GM10847 (cell line): Measurements from ENCODE around the gene VAC14.

ENCODE experiments used
- POLR2A ChIP-seq: IDR thresholded peaks from 2 replicates; pipeline ENCODE4 v1.6.1; 2011; ENCODE audit not compliant: insufficient read length; ENCODE audit errors: extremely low read depth

Gene VAC14

DNA sequence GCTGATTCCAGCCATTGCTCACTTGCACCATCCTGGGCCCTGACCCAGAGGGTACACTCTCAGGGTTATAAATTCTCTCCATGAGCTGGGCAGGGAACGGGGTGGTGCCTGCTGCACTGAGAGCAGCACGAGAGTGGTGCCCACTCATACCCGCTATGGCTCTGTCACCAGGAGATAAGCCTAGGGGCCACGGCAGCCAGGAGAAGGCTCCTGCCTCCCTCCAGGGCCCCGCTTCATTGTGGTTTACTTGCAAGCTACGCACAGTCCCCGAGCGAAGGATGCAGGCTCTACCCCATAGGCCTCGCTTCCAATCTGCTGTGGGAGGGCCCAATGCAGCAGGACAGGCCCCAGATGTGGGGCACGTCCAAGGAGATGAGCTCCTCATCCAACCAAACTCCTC lies 48.5 kb downstream of the VAC14 start:
- no peak for TF ChIP-seq POLR2A

DNA sequence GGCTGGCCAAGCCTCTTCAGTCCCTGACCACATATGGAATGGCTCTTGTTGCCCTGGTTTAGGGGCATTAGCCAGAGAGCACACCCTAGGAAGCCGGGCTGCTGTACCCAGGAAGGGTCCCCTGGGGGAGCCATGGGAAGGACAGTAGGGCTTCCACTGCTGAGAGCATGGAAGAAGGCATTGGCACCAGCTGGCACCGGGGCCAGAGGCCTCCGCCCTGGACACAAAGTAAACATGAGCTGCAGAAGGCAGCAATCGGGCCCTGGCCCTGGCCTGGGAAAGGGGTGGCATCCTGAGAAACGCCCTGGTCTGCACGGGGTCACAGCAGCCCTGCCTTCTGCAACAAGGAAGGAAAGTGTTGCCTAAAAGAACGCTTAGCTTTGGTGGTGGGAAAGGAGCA lies 49.4 kb downstream of the VAC14 start:
- no peak for TF ChIP-seq POLR2A

DNA sequence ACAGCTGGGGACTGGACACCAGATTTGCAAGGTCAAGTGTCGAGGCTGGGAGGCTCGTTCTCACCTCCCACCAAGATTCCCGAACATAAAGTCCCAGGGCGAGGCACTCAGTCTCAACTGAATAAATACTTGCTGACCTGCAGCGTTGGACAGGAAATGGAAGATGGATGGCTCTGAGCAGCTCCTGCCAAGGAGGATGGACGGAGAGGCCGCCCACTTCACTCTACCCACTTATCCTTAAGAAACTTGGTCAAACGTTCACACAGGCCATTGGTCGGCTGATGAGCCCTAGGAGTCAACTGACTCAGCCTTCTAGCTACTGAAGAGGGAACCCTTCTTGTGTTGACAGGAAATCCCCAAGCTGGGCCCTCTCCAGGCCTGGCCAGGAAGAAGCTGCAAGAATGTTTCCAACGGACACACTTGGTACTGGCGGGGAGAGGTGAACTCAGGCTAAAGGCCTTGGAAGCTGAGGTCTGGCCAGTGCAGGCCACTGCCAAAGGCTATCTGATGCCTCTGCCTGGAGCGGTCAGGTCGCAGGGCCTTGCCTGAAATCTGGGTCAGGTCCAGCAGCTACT lies 50.0 kb downstream of the VAC14 start:
- TF ChIP-seq POLR2A: no peak

DNA sequence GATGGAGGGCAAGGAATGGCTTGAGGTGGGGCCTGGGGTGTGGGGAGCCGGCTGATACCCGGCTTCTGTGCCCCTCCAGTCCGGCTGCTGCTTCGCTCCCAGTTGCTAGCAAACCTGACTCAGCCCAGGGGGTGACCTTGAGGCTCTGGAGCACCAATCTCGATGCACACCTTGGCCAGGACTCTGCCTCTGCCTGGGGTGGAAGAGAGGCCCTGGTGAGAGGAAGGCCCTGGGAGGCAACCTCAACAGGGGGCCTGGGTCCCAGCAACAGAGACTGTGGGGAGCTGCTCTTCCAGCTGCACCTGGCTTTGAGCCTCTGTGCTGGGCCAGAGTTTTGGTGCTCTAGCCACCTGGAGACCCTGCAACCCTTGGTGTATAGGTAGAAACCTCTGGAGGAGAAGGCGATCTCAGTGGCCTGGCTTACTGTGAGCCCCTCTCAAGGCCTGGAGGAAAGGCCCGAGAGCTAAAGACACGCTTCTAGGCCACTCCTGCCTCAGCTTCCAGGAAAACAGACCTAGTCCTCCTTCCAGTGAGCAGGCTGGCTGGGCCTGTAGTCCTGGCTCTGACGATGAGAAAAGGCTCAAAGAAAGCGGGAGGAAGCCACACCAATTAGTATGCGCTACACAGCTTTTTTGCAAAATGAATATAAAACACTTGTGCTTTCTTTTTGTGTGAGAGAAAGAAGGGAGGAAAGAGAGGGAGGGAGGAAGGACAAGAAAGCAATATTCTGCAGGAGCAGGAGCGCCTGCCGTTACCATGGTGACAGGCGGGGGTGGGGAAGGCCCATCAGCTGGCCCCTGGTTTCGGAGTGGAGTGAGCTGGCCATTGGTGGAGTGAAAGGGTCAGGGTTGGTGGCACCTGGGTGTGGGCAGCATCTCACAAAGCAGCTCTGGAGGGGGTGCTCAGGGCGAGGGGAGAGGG lies 51.0 kb downstream of the VAC14 start:
- no peak for TF ChIP-seq POLR2A

DNA sequence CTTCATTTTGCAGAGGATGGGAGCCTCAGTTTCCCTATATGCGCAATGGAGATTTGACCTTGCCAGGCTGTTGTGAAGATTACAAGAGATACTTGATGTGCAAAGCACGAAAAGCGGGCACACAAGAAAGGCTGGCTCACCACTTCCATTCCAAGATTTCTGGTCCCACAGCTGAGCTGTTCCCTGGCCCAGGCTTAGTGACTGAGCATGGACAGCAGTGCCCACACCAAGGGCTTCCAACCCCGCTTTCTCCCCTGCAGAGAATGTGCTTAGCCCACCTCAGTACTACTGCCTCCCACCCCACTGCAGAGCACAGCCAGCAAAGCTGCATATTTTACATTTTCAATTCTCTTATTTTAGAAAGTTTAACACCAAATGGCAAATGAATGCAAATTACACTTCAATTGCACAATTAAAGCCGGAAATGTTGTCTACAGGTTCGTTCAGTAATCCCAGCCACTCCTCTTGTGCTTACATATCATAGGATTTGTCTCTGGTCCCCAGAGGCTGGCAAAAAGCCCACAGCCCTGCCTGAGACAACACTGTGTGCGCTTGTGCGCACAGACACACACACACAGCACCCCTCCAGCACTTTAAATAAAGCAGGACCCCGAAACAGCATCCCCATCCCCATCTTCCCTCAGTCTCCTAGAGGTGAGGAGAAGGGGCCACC lies 51.8 kb downstream of the VAC14 start:
- TF ChIP-seq POLR2A: no peak

DNA sequence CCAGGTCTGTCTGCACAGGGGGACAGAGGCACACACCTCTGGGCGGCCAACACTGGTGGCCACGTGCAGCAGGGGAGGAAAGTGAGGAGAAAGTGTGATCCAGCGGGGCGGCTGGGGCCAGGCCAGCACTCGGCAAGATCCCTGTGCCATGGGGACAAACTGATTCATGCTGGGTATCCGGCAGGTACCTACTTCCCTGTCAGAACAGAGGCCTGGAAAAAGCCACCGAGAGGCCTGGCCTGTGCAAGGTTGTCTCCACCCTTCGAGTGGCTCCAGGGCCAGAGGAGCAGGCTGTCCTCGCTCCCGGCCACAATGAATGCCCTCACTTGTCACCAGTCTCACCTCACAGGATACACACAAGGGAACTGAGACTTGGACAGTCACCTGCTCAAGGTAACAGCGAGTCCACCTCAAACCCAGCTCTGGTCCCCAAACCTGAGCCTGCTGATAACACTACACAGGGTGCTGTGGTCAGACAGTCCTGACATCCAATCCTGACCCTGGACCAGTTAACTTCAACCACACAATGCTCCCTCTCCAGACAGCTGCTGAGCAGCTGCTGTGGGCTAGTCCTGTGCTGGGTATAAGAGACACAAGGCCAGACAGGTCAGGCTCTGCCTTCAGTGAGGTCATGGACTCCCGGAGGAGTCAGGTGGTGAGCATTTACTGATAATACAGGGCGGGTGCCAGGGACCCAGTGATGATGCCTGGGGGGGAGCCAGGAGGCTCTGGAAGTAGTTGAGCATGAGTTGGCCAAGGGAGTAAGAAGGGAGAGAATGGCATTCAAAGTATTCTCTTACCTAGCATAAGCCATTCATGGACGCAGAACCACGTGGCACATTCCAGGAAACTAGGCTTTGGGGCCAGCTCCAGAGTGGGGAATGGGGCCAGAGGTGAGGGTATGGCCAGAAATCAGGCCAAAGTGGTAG lies 53.0 kb downstream of the VAC14 start:
- TF ChIP-seq POLR2A: no peak

DNA sequence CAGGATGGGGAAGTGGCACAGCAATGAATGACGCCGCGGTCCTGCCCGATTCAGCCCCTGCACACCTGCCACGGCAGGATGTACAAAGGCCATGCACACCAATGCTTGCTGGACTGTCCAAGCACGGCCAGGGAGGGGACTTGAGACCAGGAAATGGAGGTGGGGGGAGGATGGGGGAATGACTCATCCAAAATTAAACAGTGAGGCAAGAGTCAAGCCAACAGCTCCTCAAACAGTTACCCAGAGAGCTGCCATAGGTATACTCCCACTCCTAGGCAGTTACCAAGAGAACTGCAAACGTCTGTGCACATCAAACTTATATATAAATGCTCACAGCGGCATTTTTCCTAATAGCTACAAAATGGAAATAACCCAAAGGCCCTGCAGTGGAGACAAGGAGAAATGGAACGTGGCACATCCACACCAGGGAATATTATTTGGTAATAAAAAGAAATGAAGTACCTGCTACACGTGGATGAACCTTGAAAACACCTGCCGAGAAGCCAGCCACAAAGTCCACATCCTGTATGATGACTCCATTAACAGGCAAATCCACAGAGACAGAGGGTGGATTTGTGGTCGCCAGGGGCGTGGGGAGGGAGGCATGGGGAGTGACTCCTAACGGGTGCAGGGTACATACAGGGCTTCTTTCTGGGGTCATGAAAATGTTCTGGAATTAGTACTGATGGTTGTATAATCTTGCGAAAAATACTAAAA lies 54.1 kb downstream of the VAC14 start:
- TF ChIP-seq POLR2A: no peak

DNA sequence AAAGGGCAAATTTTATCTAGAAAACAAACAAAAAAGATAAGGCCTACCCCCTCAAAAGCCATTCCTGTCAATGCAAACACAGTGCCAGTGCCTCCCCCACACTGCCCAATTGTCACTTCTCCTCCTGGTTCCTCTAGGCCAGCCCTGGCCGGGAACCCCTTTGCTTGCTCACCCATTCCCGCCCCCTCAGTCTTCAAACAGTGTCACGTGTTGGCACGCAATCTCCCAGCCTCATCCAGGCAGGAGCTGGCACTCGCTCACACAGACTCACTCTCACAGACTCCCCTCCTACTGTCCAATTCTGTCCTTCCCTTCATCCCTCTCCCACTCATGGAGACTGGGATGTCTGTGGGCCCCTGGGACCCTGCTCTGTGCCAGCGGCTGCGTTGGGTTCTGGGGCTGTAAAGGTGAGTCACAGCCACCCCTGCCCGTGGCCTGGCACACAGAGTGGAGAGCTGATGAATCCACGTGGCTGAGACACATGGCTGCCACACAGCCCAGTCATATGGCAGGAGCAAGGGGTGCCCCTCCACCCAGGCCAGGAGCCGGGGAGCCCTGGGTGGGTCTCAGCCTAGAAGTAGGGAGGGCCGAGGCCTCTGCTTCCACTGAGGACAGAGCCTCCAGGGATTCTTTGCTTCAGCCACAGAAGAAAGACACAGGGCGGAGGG lies 54.8 kb downstream of the VAC14 start:
- no peak for TF ChIP-seq POLR2A

DNA sequence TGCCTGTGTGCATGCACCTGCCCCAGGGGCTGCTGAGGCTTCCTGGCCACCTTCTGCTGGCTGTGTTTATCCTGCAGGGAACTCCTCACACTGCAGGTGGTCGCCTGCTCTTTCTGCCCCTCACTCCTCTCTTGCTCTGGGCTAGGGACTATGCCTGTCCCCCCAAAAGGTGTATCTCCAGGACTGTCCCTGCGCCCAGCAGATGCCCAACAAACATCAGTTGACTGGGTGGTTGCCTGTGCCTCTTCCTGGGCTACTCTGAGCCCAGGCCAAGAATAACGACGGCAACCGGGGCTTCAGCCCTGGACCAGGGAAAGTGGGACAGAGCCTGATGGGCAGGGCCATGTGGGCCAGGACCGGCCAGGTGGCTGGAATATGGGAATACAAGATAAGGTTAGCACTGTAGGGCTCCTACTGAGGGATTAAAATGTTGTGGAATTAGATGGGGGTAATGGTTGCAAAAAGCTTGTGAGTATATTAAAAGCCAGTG lies 55.4 kb downstream of the VAC14 start:
- TF ChIP-seq POLR2A: no peak

DNA sequence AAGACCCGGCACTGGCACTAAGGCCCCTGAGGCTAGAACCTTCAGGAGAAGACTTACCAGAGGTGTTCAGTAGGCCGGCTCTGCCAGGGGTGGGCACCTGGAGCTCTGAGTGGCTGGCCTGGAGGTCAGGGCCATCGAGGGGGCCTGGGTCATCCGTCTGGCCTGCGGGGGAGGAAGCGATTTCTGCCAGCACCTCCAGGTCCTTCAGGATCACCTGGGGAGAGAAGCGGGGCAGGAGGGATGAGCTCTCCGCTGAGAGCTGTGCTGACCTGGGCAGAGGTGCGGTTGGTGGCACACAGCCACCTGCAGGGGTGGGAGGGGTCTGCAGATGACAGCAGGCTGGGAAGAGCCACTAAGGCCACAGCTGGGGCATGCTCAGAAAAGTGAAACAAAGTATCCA lies 56.6 kb downstream of the VAC14 start:
- TF ChIP-seq POLR2A: no peak

DNA sequence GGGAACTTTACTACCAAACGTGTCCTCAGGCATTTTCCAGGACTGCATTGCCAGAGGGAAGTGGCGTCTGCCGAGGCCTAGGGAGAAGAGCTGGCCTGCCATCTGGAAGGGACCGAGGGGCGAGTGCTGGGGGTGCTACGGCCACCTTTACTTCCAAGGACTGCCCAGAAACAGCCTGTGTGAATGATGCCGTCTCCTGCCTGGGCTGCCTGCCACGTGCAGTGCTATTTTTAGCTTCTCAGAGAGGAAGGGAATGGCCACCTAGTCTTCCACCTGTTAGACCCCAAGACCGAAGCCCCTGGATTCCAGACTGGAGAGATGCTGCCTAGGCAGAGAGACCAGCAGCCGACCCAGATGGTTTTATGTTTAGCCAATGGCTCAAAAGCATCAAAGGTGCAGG lies 57.2 kb downstream of the VAC14 start:
- no peak for TF ChIP-seq POLR2A

DNA sequence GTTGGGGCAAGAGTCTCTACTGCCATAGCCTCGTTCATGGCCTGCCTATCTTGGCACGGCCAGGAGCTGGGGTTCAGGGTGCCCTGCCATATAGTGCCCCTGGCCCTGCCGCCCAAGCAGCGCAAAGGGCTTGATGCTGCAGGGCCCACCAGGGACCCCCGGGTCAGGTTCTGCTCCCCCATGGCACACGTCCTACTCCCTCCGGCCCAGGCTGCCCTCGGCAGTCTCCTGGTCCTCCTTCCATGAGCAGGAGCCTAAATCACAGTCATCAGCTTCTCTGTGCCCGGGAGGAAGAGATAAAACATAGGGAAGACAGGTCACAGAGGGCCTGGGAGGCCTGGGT lies 59.2 kb downstream of the VAC14 start:
- no peak for TF ChIP-seq POLR2A

DNA sequence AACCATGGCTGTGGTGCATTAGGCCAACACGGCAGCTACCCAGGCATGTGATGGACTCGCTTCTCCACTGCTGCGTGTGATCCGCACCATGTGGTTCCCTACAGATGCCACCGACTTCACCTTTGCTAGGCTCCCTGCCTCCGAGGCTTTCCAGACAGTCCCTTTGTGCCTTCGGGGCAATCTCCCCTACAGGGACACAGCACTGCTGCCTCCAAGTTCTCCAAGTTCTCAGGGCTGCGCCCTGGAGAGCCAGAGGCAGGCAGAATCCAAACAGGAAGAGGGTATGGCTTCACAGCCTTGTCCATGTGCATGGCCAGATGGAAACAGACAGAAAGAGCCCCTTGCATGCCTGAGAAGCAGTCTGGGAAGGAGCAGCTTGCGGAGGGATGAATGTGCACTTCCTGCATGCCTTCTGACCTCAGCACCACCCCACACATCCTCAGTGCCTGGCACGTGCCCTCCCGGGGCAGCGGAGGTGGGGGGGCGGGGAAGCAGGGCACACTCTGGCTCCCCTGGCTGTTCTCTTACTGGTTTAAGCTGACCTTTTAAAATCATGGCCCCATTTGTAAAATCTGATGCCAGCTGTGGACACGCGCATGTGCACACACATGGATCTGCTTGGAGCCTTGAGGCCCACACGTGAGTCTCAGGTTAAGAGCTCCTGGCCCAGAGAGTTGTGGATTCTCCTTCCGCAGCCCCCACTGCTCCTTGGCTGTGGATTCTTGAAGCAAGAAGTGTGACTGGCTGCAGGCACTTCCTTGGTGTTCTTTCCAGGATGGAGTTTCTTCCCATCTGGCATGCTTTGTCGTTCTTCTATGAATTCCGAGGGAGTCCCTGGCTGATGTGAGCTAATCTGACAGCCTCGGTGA lies 59.8 kb downstream of the VAC14 start:
- TF ChIP-seq POLR2A: no peak
